Measurements from ENCODE around the gene WFDC9. TPM values are rescaled to one million over a fixed set of nuclear protein-coding genes. Genes with fewer than 3 reads are reported as not detected.

WFDC9 gene
- total RNA-seq, 5 donors from 2014 or later (not counting 1 experiment from before 2014, with no cell fraction given), result not detected

DNA sequence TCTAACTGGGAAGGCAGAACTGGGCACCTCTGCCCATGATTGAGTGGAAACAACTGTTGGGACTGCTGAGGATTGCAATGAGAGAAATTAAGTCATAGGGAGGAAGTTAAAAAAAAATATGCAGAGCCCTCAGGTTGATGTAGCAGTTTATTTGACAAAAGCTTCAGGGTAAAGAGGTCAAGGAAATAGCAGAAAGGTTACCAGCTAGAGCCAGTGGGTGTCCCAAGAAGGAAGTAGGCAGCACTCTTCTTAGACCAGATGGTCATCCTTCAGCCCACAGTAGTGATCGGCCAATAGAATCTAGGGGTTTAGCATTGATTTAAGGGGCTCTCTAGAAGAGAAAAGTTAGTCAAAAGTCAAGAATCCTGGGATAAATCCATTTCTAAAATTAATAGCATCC lies 23.3 kb downstream of the WFDC9 start:
- DNase-seq (no peak), ATAC-seq (replicated peaks in 1 of 4) (no peak)
- WGBS (ENCODE audit: insufficient coverage), result no CpG with 5 or more reads among the region's 1 CpG
- no peaks in the 10 kb centered on the region for H3K36me3 Mint-ChIP-seq
- Histone ChIP-seq H3K36me3 (ENCODE audit: control insufficient read depth in 2 of 2, extremely low read depth in 1 of 2, insufficient read depth in 1 of 2, low read length in 1 of 2) (no peaks in the 10 kb centered on the region), H3K27me3 (replicated peaks in 1 of 2; ENCODE audit: control insufficient read depth in 2 of 2, extremely low read depth in 1 of 2, insufficient read depth in 2 of 2, low read length in 1 of 2) (no peaks in the 10 kb centered on the region), H3K4me3 (ENCODE audit: control insufficient read depth in 1 of 2, extremely low read depth in 1 of 2, low read length in 1 of 2) (no peak overlapping the region), H3K9me3 (peaks cover 2% of the 10 kb centered on the region), H3K27ac (ENCODE audit: low read length) (no peak overlapping the region), H3K4me1 (ENCODE audit: control insufficient read depth in 1 of 2, extremely low read depth in 1 of 2, insufficient read depth in 2 of 2, low read length in 2 of 2) (no peaks in the 10 kb centered on the region)
- peaks cover 25 to 39% of the 10 kb centered on the region in 2 donors for H3K27me3 Mint-ChIP-seq
- H3K4me3 Mint-ChIP-seq, result no peak overlapping the region
- no peak overlapping the region for H3K27ac Mint-ChIP-seq
- ChIA-PET CTCF (interaction anchor here in 1 of 2 donors (0.6 kb wide), 1 partner anchor 889 kb away, joined by 3 read pairs; no protein-coding TSS in a partner anchor), POLR2A (no interaction called here)
- peaks cover 7 to 19% (median 10%) of the 10 kb centered on the region in 3 donors for H3K9me3 Mint-ChIP-seq
- peaks cover 0 to 4% (median 4%) of the 10 kb centered on the region in 3 donors for H3K4me1 Mint-ChIP-seq

DNA sequence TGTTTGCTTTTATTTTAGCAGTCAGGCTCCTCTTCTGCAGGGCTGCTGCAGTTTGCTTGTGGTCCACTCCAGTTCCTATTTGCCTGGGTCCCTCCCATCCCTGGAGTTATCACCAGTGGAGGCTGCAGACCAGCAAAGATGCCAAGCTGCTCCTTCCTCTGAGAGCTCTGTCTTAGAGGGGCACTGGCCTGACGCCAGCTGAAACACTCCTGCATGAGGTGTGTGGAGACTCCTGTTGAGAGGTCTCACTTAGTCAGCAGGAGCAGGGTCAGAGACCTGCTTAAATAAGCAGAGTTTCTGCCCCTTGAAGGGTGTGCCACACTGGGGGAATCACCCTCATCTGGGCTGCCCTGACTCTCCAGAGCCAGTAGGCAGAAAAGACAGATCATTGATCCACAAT lies 35.8 kb downstream of the WFDC9 start:
- Mint-ChIP-seq H3K4me3 (no peak overlapping the region), H3K36me3 (no peaks in the 10 kb centered on the region), H3K4me1 (no peaks in the 10 kb centered on the region), H3K27me3 (peaks cover 40 to 43% of the 10 kb centered on the region in 2 donors), H3K9me3 (no peaks in the 10 kb centered on the region), H3K27ac (no peak overlapping the region)
- CTCF ChIA-PET, result no interaction called here
- 100% methylated on average over 1 of the region's 1 CpG for WGBS (ENCODE audit: insufficient coverage)
- H3K4me1 ChIP-seq (ENCODE audit: control insufficient read depth in 1 of 2, extremely low read depth in 1 of 2, insufficient read depth in 2 of 2, low read length in 2 of 2), result no peaks in the 10 kb centered on the region
- no peaks in the 10 kb centered on the region for H3K9me3 ChIP-seq
- POLR2A ChIA-PET, result no interaction called here
- H3K27ac ChIP-seq (ENCODE audit: low read length), result no peak overlapping the region
- no peak for DNase-seq
- H3K4me3 ChIP-seq (ENCODE audit: control insufficient read depth in 1 of 2, extremely low read depth in 1 of 2, low read length in 1 of 2), result no peak overlapping the region
- no peaks in the 10 kb centered on the region for H3K36me3 ChIP-seq (ENCODE audit: control insufficient read depth in 2 of 2, extremely low read depth in 1 of 2, insufficient read depth in 1 of 2, low read length in 1 of 2)
- H3K27me3 ChIP-seq (replicated peaks in 1 of 2; ENCODE audit: control insufficient read depth in 2 of 2, extremely low read depth in 1 of 2, insufficient read depth in 2 of 2, low read length in 1 of 2), result peaks cover 0 to 9% of the 10 kb centered on the region in 2 experiments
- ATAC-seq (replicated peaks in 1 of 4), result no peak

DNA sequence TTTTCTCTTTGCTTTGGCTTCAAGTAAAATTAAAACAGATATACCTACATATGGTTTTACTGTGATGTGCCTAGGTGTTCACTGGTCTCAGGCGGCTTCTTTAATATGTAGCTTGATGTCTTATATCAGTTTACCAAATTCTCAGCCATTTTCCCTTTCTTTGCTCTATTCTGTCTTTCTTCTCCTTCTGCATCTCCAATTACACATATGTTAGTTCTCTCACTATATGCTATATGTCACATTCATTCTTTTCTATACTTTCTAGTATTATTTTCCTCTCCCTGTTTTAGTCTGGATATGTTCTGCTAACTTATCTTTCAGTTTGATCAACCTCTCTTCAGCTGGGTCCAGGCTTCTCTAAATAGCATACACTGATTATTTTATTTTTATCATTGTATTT lies 37.6 kb downstream of the WFDC9 start:
- Mint-ChIP-seq H3K4me1 (no peaks in the 10 kb centered on the region), H3K9me3 (no peaks in the 10 kb centered on the region), H3K27me3 (peaks cover 41 to 44% of the 10 kb centered on the region in 2 donors), H3K27ac (no peak overlapping the region), H3K4me3 (no peak overlapping the region), H3K36me3 (no peaks in the 10 kb centered on the region)
- no peak for ATAC-seq (replicated peaks in 1 of 4)
- Histone ChIP-seq H3K36me3 (ENCODE audit: control insufficient read depth in 2 of 2, extremely low read depth in 1 of 2, insufficient read depth in 1 of 2, low read length in 1 of 2) (no peaks in the 10 kb centered on the region), H3K9me3 (no peaks in the 10 kb centered on the region), H3K4me1 (ENCODE audit: control insufficient read depth in 1 of 2, extremely low read depth in 1 of 2, insufficient read depth in 2 of 2, low read length in 2 of 2) (no peaks in the 10 kb centered on the region), H3K4me3 (ENCODE audit: control insufficient read depth in 1 of 2, extremely low read depth in 1 of 2, low read length in 1 of 2) (no peak overlapping the region), H3K27ac (ENCODE audit: low read length) (no peak overlapping the region), H3K27me3 (replicated peaks in 1 of 2; ENCODE audit: control insufficient read depth in 2 of 2, extremely low read depth in 1 of 2, insufficient read depth in 2 of 2, low read length in 1 of 2) (peaks cover 2 to 9% of the 10 kb centered on the region in 2 experiments)
- POLR2A ChIA-PET, result no interaction called here
- no peak for DNase-seq
- CTCF ChIA-PET, result interaction anchor here in 1 of 2 donors (0.7 kb wide), 1 partner anchor 93 kb away, joined by 3 read pairs; no protein-coding TSS in a partner anchor
- no CpG with 5 or more reads among the region's 1 CpG for WGBS (ENCODE audit: insufficient coverage)

DNA sequence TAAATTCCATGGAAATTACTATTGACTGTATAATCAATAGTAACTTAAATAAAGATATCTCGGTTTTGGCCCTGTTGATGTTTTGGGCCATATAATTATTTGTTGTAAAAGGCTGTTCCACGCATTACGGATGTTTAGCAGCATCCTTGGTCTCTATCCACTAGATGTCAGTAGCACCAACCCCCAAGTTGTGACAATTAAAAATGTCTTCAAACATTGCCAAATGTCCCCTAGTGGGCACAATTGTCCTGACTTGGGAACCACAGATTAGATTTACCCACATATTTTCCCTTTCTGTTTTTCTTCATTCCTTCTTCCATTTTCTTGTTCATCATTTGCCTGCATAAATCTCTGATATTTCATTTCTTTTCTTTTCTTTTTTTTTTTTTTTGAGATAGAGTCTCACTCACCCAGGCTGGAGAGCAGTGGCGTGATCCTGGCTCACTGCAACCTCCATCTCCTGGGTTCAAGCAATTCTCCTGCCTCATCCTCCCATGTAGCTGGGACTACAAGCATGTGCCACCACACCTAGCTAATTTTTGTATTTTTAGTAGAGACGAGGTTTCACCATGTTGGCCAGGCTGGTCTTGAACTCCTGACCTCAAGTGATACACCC lies 38.4 kb downstream of the WFDC9 start:
- ATAC-seq (replicated peaks in 1 of 4) (no peak), DNase-seq (peak in 7 of 35 experiments; percentile 0 to 45 (median 1))
- Histone ChIP-seq H3K9me3 (no peaks in the 10 kb centered on the region), H3K27ac (ENCODE audit: low read length) (no peak overlapping the region), H3K4me3 (ENCODE audit: control insufficient read depth in 1 of 2, extremely low read depth in 1 of 2, low read length in 1 of 2) (no peak overlapping the region), H3K36me3 (ENCODE audit: control insufficient read depth in 2 of 2, extremely low read depth in 1 of 2, insufficient read depth in 1 of 2, low read length in 1 of 2) (no peaks in the 10 kb centered on the region), H3K27me3 (replicated peaks in 1 of 2; ENCODE audit: control insufficient read depth in 2 of 2, extremely low read depth in 1 of 2, insufficient read depth in 2 of 2, low read length in 1 of 2) (peaks cover 2 to 11% of the 10 kb centered on the region in 2 experiments), H3K4me1 (ENCODE audit: control insufficient read depth in 1 of 2, extremely low read depth in 1 of 2, insufficient read depth in 2 of 2, low read length in 2 of 2) (no peaks in the 10 kb centered on the region)
- Mint-ChIP-seq H3K4me3 (no peak overlapping the region), H3K36me3 (no peaks in the 10 kb centered on the region), H3K27ac (peak overlapping the region in 1 of 2 donors; percentile 23), H3K9me3 (no peaks in the 10 kb centered on the region), H3K4me1 (no peaks in the 10 kb centered on the region), H3K27me3 (peaks cover 38% of the 10 kb centered on the region in 2 donors)
- ChIA-PET POLR2A (no interaction called here), CTCF (interaction anchor here in 1 of 2 donors (0.7 kb wide), 1 partner anchor 93 kb away, joined by 3 read pairs; no protein-coding TSS in a partner anchor)
- 67% methylated on average over 1 of the region's 5 CpGs for WGBS (ENCODE audit: insufficient coverage)

DNA sequence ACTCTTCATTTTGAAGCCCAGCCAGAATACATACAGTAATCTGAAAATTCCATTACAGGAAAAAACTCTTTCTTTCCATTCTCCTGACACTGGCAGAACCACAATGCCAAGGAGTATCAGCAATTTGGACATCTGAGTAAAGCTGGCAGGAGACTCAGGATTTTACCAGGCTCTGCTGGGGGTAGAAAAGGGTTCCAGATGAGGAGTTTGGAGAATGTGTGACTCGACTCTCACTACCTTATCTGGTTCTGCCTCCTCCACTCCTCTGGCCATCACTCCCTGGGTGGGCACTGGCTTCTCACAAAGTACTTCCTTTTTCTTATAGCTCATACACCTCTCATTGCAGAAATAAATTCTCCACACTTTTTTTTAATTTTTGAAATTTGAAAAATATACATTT lies 41.4 kb downstream of the WFDC9 start:
- Mint-ChIP-seq H3K27ac (no peak overlapping the region), H3K4me3 (no peak overlapping the region), H3K36me3 (no peaks in the 10 kb centered on the region), H3K9me3 (no peaks in the 10 kb centered on the region), H3K4me1 (no peaks in the 10 kb centered on the region), H3K27me3 (peaks cover 21 to 22% of the 10 kb centered on the region in 2 donors)
- Histone ChIP-seq H3K4me3 (ENCODE audit: control insufficient read depth in 1 of 2, extremely low read depth in 1 of 2, low read length in 1 of 2) (no peak overlapping the region), H3K9me3 (no peaks in the 10 kb centered on the region), H3K36me3 (ENCODE audit: control insufficient read depth in 2 of 2, extremely low read depth in 1 of 2, insufficient read depth in 1 of 2, low read length in 1 of 2) (no peaks in the 10 kb centered on the region), H3K27me3 (replicated peaks in 1 of 2; ENCODE audit: control insufficient read depth in 2 of 2, extremely low read depth in 1 of 2, insufficient read depth in 2 of 2, low read length in 1 of 2) (peaks cover 2 to 8% of the 10 kb centered on the region in 2 experiments), H3K4me1 (ENCODE audit: control insufficient read depth in 1 of 2, extremely low read depth in 1 of 2, insufficient read depth in 2 of 2, low read length in 2 of 2) (no peaks in the 10 kb centered on the region), H3K27ac (ENCODE audit: low read length) (no peak overlapping the region)
- ATAC-seq (replicated peaks in 1 of 4) (no peak), DNase-seq (no peak)
- WGBS (ENCODE audit: insufficient coverage), result no CpG with 5 or more reads among the region's 1 CpG
- POLR2A ChIA-PET, result no interaction called here
- CTCF ChIA-PET, result no interaction called here

DNA sequence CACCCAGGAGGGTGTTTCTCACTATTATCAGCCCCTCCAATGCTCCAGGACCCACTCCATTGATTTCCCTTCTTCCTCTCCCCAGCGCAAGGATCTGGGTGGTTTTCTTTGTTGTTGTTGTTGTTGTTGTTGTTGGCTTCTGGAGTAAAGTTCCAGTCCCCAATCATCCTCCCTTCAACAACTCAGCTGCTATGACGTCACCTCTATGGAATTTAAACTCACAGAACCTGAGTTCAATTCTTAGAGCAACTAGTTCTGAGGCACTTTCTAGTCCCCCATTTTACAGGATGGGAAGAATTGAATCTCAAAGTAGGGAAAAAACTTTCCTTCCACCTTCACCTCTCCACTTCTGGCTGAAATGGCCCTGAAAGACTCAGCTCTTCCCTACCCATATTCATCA lies 42.3 kb downstream of the WFDC9 start:
- H3K36me3 Mint-ChIP-seq, result no peaks in the 10 kb centered on the region
- Histone ChIP-seq H3K4me1 (ENCODE audit: control insufficient read depth in 1 of 2, extremely low read depth in 1 of 2, insufficient read depth in 2 of 2, low read length in 2 of 2) (no peaks in the 10 kb centered on the region), H3K27ac (ENCODE audit: low read length) (no peak overlapping the region), H3K4me3 (ENCODE audit: control insufficient read depth in 1 of 2, extremely low read depth in 1 of 2, low read length in 1 of 2) (no peak overlapping the region), H3K36me3 (ENCODE audit: control insufficient read depth in 2 of 2, extremely low read depth in 1 of 2, insufficient read depth in 1 of 2, low read length in 1 of 2) (no peaks in the 10 kb centered on the region), H3K27me3 (replicated peaks in 1 of 2; ENCODE audit: control insufficient read depth in 2 of 2, extremely low read depth in 1 of 2, insufficient read depth in 2 of 2, low read length in 1 of 2) (peaks cover 2 to 8% of the 10 kb centered on the region in 2 experiments), H3K9me3 (no peaks in the 10 kb centered on the region)
- ChIA-PET POLR2A (no interaction called here), CTCF (no interaction called here)
- H3K4me3 Mint-ChIP-seq, result no peak overlapping the region
- DNase-seq, result no peak
- ATAC-seq (replicated peaks in 1 of 4), result no peak
- WGBS (ENCODE audit: insufficient coverage), result no CpG with 5 or more reads among the region's 2 CpGs
- no peaks in the 10 kb centered on the region for H3K9me3 Mint-ChIP-seq
- H3K27ac Mint-ChIP-seq, result no peak overlapping the region
- H3K27me3 Mint-ChIP-seq, result peaks cover 16 to 17% of the 10 kb centered on the region in 2 donors
- no peaks in the 10 kb centered on the region for H3K4me1 Mint-ChIP-seq

All from T-cell (primary cell).